HL-60 (cell line): ENCODE measurements around the gene ADSL.

ENCODE experiments used
- CTCF ChIP-seq: IDR thresholded peaks from one replicate; pipeline ENCODE4 v1.5.1; 2011; ENCODE audit warnings: low read length, control low read depth, inconsistent platforms; ENCODE audit not compliant: insufficient read depth
- POLR2AphosphoS5 ChIP-seq: IDR thresholded peaks from 2 replicates; pipeline ENCODE4 v1.6.1; 2012; ENCODE audit warnings: low read depth
- SPI1 ChIP-seq: IDR thresholded peaks from 2 replicates; pipeline ENCODE4 v1.6.1; 2012; ENCODE audit warnings: low read depth, mild to moderate bottlenecking, borderline replicate concordance

- TF ChIP-seq CTCF: no peak
- no peak for TF ChIP-seq POLR2AphosphoS5
- no peak for TF ChIP-seq SPI1
These were observed 14.6 kb upstream of the ADSL start for GRCh38 chr22:40331706-40332105.
